Measurements from ENCODE around the gene DFFB. TPM values are rescaled to one million over a fixed set of nuclear protein-coding genes. Genes with fewer than 3 reads are reported as not detected.

The DFFB gene
- total RNA-seq, 1 donor from 2014 or later = 11.3 TPM

GRCh38 chr1:3819771-3820200, 37.5 kb upstream of the DFFB start:
- Mint-ChIP-seq H3K4me3 (no peak overlapping the region), H3K27ac (ENCODE audit: unreplicated experiment) (no peak overlapping the region), H3K4me1 (no peaks in the 10 kb centered on the region), H3K36me3 (ENCODE audit: low read depth) (peaks cover 3% of the 10 kb centered on the region), H3K27me3 (ENCODE audit: low read depth) (no peaks in the 10 kb centered on the region), H3K9me3 (no peaks in the 10 kb centered on the region)
- TF ChIP-seq CTCF (conservative IDR thresholded peaks at IDR 0.05) = no peak
- no peak for DNase-seq (ENCODE audit: low read depth, low spot score)

GRCh38 chr1:3820316-3820715, 37.0 kb upstream of the DFFB start:
- no peak overlapping the region for H3K4me3 Mint-ChIP-seq
- DNase-seq (ENCODE audit: low read depth, low spot score) = no peak
- peaks cover 3% of the 10 kb centered on the region for H3K36me3 Mint-ChIP-seq (ENCODE audit: low read depth)
- H3K27me3 Mint-ChIP-seq (ENCODE audit: low read depth) = no peaks in the 10 kb centered on the region
- H3K4me1 Mint-ChIP-seq = no peaks in the 10 kb centered on the region
- no peak for TF ChIP-seq CTCF (conservative IDR thresholded peaks at IDR 0.05)
- H3K27ac Mint-ChIP-seq (ENCODE audit: unreplicated experiment) = no peak overlapping the region
- no peaks in the 10 kb centered on the region for H3K9me3 Mint-ChIP-seq

GRCh38 chr1:3821004-3821403, 36.3 kb upstream of the DFFB start:
- H3K27ac Mint-ChIP-seq (ENCODE audit: unreplicated experiment) = no peak overlapping the region
- no peaks in the 10 kb centered on the region for H3K27me3 Mint-ChIP-seq (ENCODE audit: low read depth)
- no peak for DNase-seq (ENCODE audit: low read depth, low spot score)
- no peaks in the 10 kb centered on the region for H3K9me3 Mint-ChIP-seq
- no peaks in the 10 kb centered on the region for H3K4me1 Mint-ChIP-seq
- TF ChIP-seq CTCF (conservative IDR thresholded peaks at IDR 0.05) = no peak
- no peak overlapping the region for H3K4me3 Mint-ChIP-seq
- H3K36me3 Mint-ChIP-seq (ENCODE audit: low read depth) = peaks cover 3% of the 10 kb centered on the region

- no peak for TF ChIP-seq CTCF (conservative IDR thresholded peaks at IDR 0.05)
- no peak for DNase-seq (ENCODE audit: low read depth, low spot score)
- no peak overlapping the region for H3K4me3 Mint-ChIP-seq
- H3K36me3 Mint-ChIP-seq (ENCODE audit: low read depth) = peaks cover 3% of the 10 kb centered on the region
- no peaks in the 10 kb centered on the region for H3K9me3 Mint-ChIP-seq
- no peak overlapping the region for H3K27ac Mint-ChIP-seq (ENCODE audit: unreplicated experiment)
- no peaks in the 10 kb centered on the region for H3K4me1 Mint-ChIP-seq
- no peaks in the 10 kb centered on the region for H3K27me3 Mint-ChIP-seq (ENCODE audit: low read depth)
Measured at GRCh38 chr1:3821447-3821846, 35.8 kb upstream of the DFFB start.

- TF ChIP-seq CTCF (conservative IDR thresholded peaks at IDR 0.05) = no peak
- no peaks in the 10 kb centered on the region for H3K27me3 Mint-ChIP-seq (ENCODE audit: low read depth)
- no peaks in the 10 kb centered on the region for H3K9me3 Mint-ChIP-seq
- no peak overlapping the region for H3K27ac Mint-ChIP-seq (ENCODE audit: unreplicated experiment)
- peaks cover 3% of the 10 kb centered on the region for H3K36me3 Mint-ChIP-seq (ENCODE audit: low read depth)
- no peak overlapping the region for H3K4me3 Mint-ChIP-seq
- no peaks in the 10 kb centered on the region for H3K4me1 Mint-ChIP-seq
- DNase-seq (ENCODE audit: low read depth, low spot score) = no peak
Measured at GRCh38 chr1:3821908-3822307, 35.4 kb upstream of the DFFB start.

GRCh38 chr1:3822421-3822820, 34.9 kb upstream of the DFFB start:
- H3K36me3 Mint-ChIP-seq (ENCODE audit: low read depth) = peaks cover 3% of the 10 kb centered on the region
- peak overlapping the region; percentile 27 for H3K27ac Mint-ChIP-seq (ENCODE audit: unreplicated experiment)
- H3K9me3 Mint-ChIP-seq = no peaks in the 10 kb centered on the region
- no peaks in the 10 kb centered on the region for H3K4me1 Mint-ChIP-seq
- H3K27me3 Mint-ChIP-seq (ENCODE audit: low read depth) = no peaks in the 10 kb centered on the region
- no peak for DNase-seq (ENCODE audit: low read depth, low spot score)
- no peak for TF ChIP-seq CTCF (conservative IDR thresholded peaks at IDR 0.05)
- H3K4me3 Mint-ChIP-seq = no peak overlapping the region

All from neural crest cell (in vitro differentiated cells).